ENCODE results near the gene RNF19B.

Gene RNF19B

DNA sequence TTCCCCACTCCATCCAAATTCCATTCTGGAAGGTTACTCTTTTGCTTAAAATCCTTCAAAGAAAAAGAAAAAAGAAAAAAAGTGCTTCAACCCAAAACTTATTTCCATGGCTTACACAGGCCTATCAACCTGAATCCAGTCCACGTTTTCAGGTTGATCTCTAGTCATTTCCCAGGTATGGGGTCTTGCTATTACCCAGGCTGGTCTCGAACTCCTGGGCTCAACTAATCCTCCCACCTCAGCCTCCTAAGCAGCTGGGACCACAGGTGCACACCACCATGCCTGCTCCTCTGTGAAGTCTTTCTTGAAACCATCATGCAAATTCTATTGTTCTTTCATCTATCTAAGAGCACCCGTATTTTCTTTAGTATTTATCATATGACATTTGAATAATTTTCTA, 7.6 kb downstream of the RNF19B start:
- no peak overlapping the region for H3K9ac ChIP-seq (ENCODE audit: low read length in 5 of 5)
- H3K27ac ChIP-seq (ENCODE audit: low read depth, low read length): no peak overlapping the region
- H3K9me3 ChIP-seq (ENCODE audit: control insufficient read depth in 5 of 5, low read length in 5 of 5): no peaks in the 10 kb centered on the region
- H3K36me3 ChIP-seq (ENCODE audit: control insufficient read depth in 5 of 5, insufficient read depth in 5 of 5, low read length in 5 of 5): peaks cover 0 to 2% (median 0%) of the 10 kb centered on the region in 5 donors
- no peaks in the 10 kb centered on the region for H3K27me3 ChIP-seq (ENCODE audit: control insufficient read depth in 5 of 5, insufficient read depth in 4 of 5, low read length in 5 of 5)
- peaks cover 2 to 19% (median 14%) of the 10 kb centered on the region in 5 donors for H3K4me1 ChIP-seq (ENCODE audit: control insufficient read depth in 5 of 5, insufficient read depth in 5 of 5, low read length in 5 of 5)
- no peak overlapping the region for H3K4me3 ChIP-seq (ENCODE audit: low read depth in 1 of 5, low read length in 5 of 5)

DNA sequence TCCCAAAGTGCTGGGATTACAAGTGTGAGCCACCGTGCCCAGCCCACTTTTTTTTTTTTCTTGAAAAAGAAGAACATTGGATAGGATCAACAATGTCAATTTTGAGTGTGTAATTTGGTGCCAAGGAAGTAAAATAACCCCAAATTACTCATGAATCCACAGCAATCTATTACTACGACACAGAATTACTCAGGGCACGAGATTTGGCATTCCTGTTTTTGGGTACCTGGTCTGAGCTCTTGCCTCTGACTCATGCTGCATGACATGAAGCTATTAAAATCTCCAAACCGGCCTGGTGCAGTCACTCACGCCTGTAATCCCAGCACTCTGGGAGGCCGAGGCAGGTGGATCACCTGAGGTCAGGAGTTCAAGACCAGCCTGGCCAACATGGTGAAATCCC, 10.4 kb downstream of the RNF19B start:
- H3K4me3 ChIP-seq (ENCODE audit: low read depth in 1 of 5, low read length in 5 of 5): no peak overlapping the region
- no peak overlapping the region for H3K27ac ChIP-seq (ENCODE audit: low read depth, low read length)
- peaks cover 0 to 4% (median 0%) of the 10 kb centered on the region in 5 donors for H3K36me3 ChIP-seq (ENCODE audit: control insufficient read depth in 5 of 5, insufficient read depth in 5 of 5, low read length in 5 of 5)
- peaks cover 0 to 6% (median 0%) of the 10 kb centered on the region in 5 donors for H3K4me1 ChIP-seq (ENCODE audit: control insufficient read depth in 5 of 5, insufficient read depth in 5 of 5, low read length in 5 of 5)
- H3K9ac ChIP-seq (ENCODE audit: low read length in 5 of 5): no peak overlapping the region
- H3K9me3 ChIP-seq (ENCODE audit: control insufficient read depth in 5 of 5, low read length in 5 of 5): no peaks in the 10 kb centered on the region
- no peaks in the 10 kb centered on the region for H3K27me3 ChIP-seq (ENCODE audit: control insufficient read depth in 5 of 5, insufficient read depth in 4 of 5, low read length in 5 of 5)

DNA sequence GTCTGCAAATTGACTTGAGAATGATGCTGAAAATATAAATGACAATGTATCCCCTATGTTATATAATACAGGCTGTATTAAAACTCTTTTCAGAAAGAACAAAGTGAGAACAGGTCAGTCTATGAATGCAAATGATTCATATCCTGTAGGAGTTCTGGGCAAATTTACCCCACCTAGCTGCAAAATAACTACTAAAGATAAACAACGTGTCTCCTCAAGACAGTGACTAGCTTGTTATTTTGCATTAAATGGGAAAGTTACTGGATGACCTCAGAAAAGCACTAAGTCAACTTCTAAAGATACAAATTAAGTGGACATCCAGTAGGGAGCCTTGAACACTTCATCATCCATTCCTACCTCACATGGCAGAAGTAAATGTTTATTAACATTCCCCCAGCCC, 11.1 kb downstream of the RNF19B start:
- Histone ChIP-seq H3K9me3 (ENCODE audit: control insufficient read depth in 5 of 5, low read length in 5 of 5) (no peaks in the 10 kb centered on the region), H3K36me3 (ENCODE audit: control insufficient read depth in 5 of 5, insufficient read depth in 5 of 5, low read length in 5 of 5) (peaks cover 0 to 4% (median 0%) of the 10 kb centered on the region in 5 donors), H3K4me3 (ENCODE audit: low read depth in 1 of 5, low read length in 5 of 5) (no peak overlapping the region), H3K9ac (ENCODE audit: low read length in 5 of 5) (no peak overlapping the region), H3K27ac (ENCODE audit: low read depth, low read length) (no peak overlapping the region), H3K27me3 (ENCODE audit: control insufficient read depth in 5 of 5, insufficient read depth in 4 of 5, low read length in 5 of 5) (no peaks in the 10 kb centered on the region), H3K4me1 (ENCODE audit: control insufficient read depth in 5 of 5, insufficient read depth in 5 of 5, low read length in 5 of 5) (peaks cover 0 to 13% (median 2%) of the 10 kb centered on the region in 5 donors)

DNA sequence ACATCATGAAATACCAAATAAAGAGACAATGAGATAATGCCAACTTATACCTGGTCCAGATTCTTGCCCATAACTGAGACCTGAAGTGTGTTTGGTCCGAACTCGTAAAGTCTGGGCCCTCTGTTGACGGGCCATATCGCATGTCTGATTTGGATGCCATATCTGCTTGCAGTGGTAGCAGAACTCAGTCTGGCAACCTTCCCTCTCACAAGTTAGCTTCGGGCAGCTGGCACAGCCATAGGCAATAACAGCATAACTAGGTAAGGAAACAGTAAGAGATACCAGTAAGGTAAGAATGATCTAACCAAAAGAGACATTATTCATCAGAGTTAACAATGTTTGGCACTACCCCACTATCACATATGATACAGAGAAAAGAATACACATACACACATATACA, 15.1 kb downstream of the RNF19B start:
- Histone ChIP-seq H3K4me3 (ENCODE audit: low read depth in 1 of 5, low read length in 5 of 5) (no peak overlapping the region), H3K27ac (ENCODE audit: low read depth, low read length) (no peak overlapping the region), H3K27me3 (ENCODE audit: control insufficient read depth in 5 of 5, insufficient read depth in 4 of 5, low read length in 5 of 5) (no peaks in the 10 kb centered on the region), H3K4me1 (ENCODE audit: control insufficient read depth in 5 of 5, insufficient read depth in 5 of 5, low read length in 5 of 5) (peaks cover 0 to 17% (median 3%) of the 10 kb centered on the region in 5 donors), H3K36me3 (ENCODE audit: control insufficient read depth in 5 of 5, insufficient read depth in 5 of 5, low read length in 5 of 5) (peaks cover 8 to 35% (median 28%) of the 10 kb centered on the region in 5 donors), H3K9me3 (ENCODE audit: control insufficient read depth in 5 of 5, low read length in 5 of 5) (no peaks in the 10 kb centered on the region), H3K9ac (ENCODE audit: low read length in 5 of 5) (no peak overlapping the region)

DNA sequence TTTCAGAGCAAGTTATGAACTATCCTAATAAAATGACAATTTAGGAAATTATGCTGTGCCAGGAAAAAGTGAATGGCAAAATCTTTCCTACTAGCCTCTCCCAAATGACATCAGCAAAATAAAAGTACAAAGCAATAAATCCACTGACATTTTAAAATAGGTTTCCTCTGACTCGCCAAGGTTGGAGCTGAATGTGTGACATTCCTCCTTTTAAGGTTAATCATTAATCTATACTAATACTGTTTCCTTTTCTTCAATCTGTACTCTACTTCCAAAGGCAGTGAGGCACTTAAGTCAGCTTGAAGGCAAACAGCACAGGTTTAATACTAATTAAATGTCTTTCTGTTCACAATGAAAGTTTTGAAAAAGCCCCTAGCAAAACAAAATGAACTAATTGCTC, 15.7 kb downstream of the RNF19B start:
- Histone ChIP-seq H3K4me1 (ENCODE audit: control insufficient read depth in 5 of 5, insufficient read depth in 5 of 5, low read length in 5 of 5) (peaks cover 0 to 17% (median 3%) of the 10 kb centered on the region in 5 donors), H3K27me3 (ENCODE audit: control insufficient read depth in 5 of 5, insufficient read depth in 4 of 5, low read length in 5 of 5) (no peaks in the 10 kb centered on the region), H3K4me3 (ENCODE audit: low read depth in 1 of 5, low read length in 5 of 5) (no peak overlapping the region), H3K9ac (ENCODE audit: low read length in 5 of 5) (peak overlapping the region in 1 of 5 donors; percentile 1), H3K36me3 (ENCODE audit: control insufficient read depth in 5 of 5, insufficient read depth in 5 of 5, low read length in 5 of 5) (peaks cover 13 to 41% (median 34%) of the 10 kb centered on the region in 5 donors), H3K9me3 (ENCODE audit: control insufficient read depth in 5 of 5, low read length in 5 of 5) (no peaks in the 10 kb centered on the region), H3K27ac (ENCODE audit: low read depth, low read length) (no peak overlapping the region)

DNA sequence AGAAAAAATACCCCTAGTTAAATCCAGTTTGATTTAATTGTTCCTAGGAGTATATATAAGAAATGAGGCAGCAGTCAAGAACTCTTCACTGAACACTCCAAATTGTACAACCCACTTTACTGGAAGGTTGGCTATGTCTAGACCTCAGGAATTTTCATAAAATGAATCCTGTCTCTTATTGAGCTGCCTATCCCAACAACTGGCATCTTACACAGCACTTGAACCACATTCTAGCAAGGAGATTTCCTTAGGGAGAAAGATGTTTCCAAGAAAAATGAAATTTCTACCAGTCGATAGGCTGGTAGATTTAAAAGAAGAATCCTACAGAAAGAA, 16.3 kb downstream of the RNF19B start:
- Histone ChIP-seq H3K9me3 (ENCODE audit: control insufficient read depth in 5 of 5, low read length in 5 of 5) (no peaks in the 10 kb centered on the region), H3K9ac (ENCODE audit: low read length in 5 of 5) (peak overlapping the region in 1 of 5 donors; percentile 1), H3K4me1 (ENCODE audit: control insufficient read depth in 5 of 5, insufficient read depth in 5 of 5, low read length in 5 of 5) (peaks cover 0 to 17% (median 3%) of the 10 kb centered on the region in 5 donors), H3K27me3 (ENCODE audit: control insufficient read depth in 5 of 5, insufficient read depth in 4 of 5, low read length in 5 of 5) (no peaks in the 10 kb centered on the region), H3K4me3 (ENCODE audit: low read depth in 1 of 5, low read length in 5 of 5) (no peak overlapping the region), H3K36me3 (ENCODE audit: control insufficient read depth in 5 of 5, insufficient read depth in 5 of 5, low read length in 5 of 5) (peaks cover 17 to 47% (median 40%) of the 10 kb centered on the region in 5 donors), H3K27ac (ENCODE audit: low read depth, low read length) (no peak overlapping the region)

DNA sequence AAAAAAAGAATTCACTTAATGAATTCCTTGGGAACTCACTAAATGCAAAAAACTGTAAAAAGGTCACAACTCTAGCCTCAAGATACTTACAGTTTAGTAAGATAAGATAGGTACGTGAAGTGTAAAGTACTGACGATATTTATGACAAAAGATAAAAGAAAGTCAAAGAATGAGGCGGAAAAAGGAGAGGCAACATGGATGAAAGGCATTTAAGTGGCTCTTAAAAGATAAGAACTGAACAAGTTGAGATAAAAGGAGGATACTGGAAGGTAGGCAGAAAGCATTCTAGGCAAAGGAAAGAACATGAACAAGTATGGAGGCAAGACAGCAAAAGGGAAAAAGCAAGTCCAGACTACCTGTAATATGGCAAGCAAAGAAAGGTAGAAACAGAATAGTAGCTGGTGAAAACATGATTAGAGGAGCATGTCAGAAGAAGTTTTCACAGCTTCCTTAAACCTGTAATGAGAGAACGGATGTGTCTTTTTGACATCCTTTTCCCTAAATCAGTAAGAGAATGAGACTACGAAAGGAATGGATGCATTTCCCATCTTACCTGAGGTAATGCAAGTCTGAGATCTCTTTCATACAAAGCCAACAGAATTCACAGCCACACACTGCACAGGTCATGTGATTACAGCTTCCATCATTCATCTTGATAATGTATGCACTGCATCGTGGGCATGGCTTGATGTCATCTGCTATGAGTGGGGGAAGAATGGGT, 16.8 kb downstream of the RNF19B start:
- Histone ChIP-seq H3K9ac (ENCODE audit: low read length in 5 of 5) (peak overlapping the region in 1 of 5 donors; percentile 1), H3K27ac (ENCODE audit: low read depth, low read length) (no peak overlapping the region), H3K36me3 (ENCODE audit: control insufficient read depth in 5 of 5, insufficient read depth in 5 of 5, low read length in 5 of 5) (peaks cover 17 to 51% (median 42%) of the 10 kb centered on the region in 5 donors), H3K27me3 (ENCODE audit: control insufficient read depth in 5 of 5, insufficient read depth in 4 of 5, low read length in 5 of 5) (no peaks in the 10 kb centered on the region), H3K9me3 (ENCODE audit: control insufficient read depth in 5 of 5, low read length in 5 of 5) (no peaks in the 10 kb centered on the region), H3K4me1 (ENCODE audit: control insufficient read depth in 5 of 5, insufficient read depth in 5 of 5, low read length in 5 of 5) (peaks cover 0 to 15% (median 3%) of the 10 kb centered on the region in 5 donors), H3K4me3 (ENCODE audit: low read depth in 1 of 5, low read length in 5 of 5) (no peak overlapping the region)

DNA sequence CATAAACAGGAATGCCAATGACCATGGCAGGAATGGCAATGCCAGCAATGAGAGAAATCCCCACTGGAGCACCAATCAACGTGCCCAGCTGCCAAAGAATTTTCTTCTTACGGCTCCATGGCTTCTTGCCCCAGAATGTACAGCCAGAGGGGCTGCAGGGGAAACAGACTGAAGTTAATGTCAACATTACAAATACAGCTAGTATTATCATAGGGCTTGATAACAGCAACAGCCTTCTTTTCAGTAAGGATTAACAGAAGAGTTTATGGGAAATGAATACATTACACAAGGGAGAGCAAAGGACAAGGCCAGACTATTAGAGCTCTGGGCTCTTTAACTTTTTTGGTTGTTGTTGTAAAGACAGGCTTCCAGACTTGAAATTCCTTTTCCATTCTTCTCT, 18.2 kb downstream of the RNF19B start:
- peaks cover 17 to 63% (median 51%) of the 10 kb centered on the region in 5 donors for H3K36me3 ChIP-seq (ENCODE audit: control insufficient read depth in 5 of 5, insufficient read depth in 5 of 5, low read length in 5 of 5)
- H3K9me3 ChIP-seq (ENCODE audit: control insufficient read depth in 5 of 5, low read length in 5 of 5): no peaks in the 10 kb centered on the region
- peaks cover 0 to 15% (median 4%) of the 10 kb centered on the region in 5 donors for H3K4me1 ChIP-seq (ENCODE audit: control insufficient read depth in 5 of 5, insufficient read depth in 5 of 5, low read length in 5 of 5)
- no peak overlapping the region for H3K9ac ChIP-seq (ENCODE audit: low read length in 5 of 5)
- no peaks in the 10 kb centered on the region for H3K27me3 ChIP-seq (ENCODE audit: control insufficient read depth in 5 of 5, insufficient read depth in 4 of 5, low read length in 5 of 5)
- no peak overlapping the region for H3K4me3 ChIP-seq (ENCODE audit: low read depth in 1 of 5, low read length in 5 of 5)
- H3K27ac ChIP-seq (ENCODE audit: low read depth, low read length): no peak overlapping the region

DNA sequence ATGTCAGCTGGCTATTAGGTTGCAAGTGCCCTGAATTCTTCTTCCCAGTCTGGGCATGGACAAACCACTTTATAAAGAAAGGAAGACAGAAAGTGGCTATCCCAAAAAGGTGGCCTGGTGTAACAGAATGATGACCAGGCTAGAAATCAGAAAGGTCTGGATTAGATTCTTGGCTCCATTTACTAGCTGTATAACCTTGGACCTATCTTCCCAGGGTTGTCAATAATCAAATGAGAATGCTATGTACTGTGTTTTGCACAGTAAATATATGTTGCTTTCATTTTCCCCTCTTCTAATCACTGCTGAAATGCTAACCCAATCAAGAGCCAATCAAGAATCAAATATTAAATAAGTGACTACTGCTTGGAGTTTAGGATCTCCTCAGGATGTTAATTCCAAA, 20.4 kb downstream of the RNF19B start:
- Histone ChIP-seq H3K9ac (ENCODE audit: low read length in 5 of 5) (no peak overlapping the region), H3K9me3 (ENCODE audit: control insufficient read depth in 5 of 5, low read length in 5 of 5) (no peaks in the 10 kb centered on the region), H3K36me3 (ENCODE audit: control insufficient read depth in 5 of 5, insufficient read depth in 5 of 5, low read length in 5 of 5) (peaks cover 17 to 70% (median 56%) of the 10 kb centered on the region in 5 donors), H3K4me3 (ENCODE audit: low read depth in 1 of 5, low read length in 5 of 5) (no peak overlapping the region), H3K4me1 (ENCODE audit: control insufficient read depth in 5 of 5, insufficient read depth in 5 of 5, low read length in 5 of 5) (peaks cover 2 to 27% (median 20%) of the 10 kb centered on the region in 5 donors), H3K27ac (ENCODE audit: low read depth, low read length) (no peak overlapping the region), H3K27me3 (ENCODE audit: control insufficient read depth in 5 of 5, insufficient read depth in 4 of 5, low read length in 5 of 5) (no peaks in the 10 kb centered on the region)

DNA sequence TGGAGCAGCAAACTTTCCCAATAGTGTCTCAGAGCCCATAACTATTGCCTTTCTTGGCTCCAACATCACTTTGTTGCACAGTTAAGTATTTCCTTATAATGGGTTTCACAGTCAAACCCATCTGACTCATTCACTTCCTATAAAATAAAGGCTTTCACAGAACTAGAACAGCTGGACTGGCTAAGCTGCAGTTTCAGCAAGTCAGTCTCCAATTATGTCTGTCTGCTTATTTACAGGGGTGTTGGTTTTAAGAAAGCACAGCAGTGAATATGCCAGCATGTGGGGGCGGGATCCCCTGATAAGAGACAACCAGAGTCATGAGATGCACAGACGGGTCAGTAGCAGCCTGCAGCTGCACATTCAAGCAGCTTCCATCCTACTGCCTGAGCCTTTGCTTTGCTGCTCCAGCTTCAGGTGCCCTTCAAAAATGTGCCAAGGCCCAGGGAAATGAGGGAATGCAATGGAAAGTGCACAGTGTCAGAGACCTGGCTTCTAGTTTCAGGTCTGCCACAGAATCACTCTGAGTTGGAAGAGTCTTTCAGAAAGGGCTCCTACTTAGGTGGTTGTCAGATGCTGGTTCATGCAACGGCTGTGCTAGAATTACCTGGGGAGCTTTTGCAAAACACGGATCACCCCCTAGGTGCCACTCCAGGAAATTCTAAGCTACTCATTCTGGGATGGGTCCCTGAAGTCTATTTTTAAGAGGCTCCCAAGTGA, 24.8 kb downstream of the RNF19B start:
- H3K4me3 ChIP-seq (ENCODE audit: low read depth in 1 of 5, low read length in 5 of 5): no peak overlapping the region
- H3K27ac ChIP-seq (ENCODE audit: low read depth, low read length): no peak overlapping the region
- H3K27me3 ChIP-seq (ENCODE audit: control insufficient read depth in 5 of 5, insufficient read depth in 4 of 5, low read length in 5 of 5): no peaks in the 10 kb centered on the region
- H3K4me1 ChIP-seq (ENCODE audit: control insufficient read depth in 5 of 5, insufficient read depth in 5 of 5, low read length in 5 of 5): peaks cover 2 to 23% (median 13%) of the 10 kb centered on the region in 5 donors
- H3K9me3 ChIP-seq (ENCODE audit: control insufficient read depth in 5 of 5, low read length in 5 of 5): no peaks in the 10 kb centered on the region
- H3K36me3 ChIP-seq (ENCODE audit: control insufficient read depth in 5 of 5, insufficient read depth in 5 of 5, low read length in 5 of 5): peaks cover 26 to 66% (median 53%) of the 10 kb centered on the region in 5 donors
- H3K9ac ChIP-seq (ENCODE audit: low read length in 5 of 5): no peak overlapping the region
